DMS79 treated with DMSO at 0.1 percent for 48 hours (cell line): ENCODE measurements around the gene IGDCC3.

Experiments used
- DNase-seq: peaks from one replicate; lab custom pipeline; 2025; lab: John Stamatoyannopoulos, UW

The IGDCC3 gene

DNA sequence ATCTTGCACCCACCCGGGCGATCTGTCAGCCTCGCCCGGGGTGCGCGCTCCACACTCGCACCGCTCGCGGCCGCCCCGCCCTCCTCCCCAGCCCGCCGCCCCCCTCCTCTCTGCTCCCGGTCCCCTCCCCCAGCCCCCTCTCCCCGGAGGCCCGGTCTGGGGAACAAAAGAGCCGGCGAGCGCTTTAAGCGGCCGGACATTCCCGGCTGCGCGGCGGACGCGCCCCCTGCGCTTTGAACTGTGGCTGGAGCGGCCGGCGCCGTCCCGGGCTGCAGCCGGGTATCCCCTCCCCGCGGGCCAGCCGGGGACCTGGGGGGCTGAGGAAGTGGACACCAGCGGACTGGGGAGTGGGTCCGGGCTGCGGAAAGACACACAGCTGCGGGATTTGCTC is at the start of gene IGDCC3:
IGDCC3 (minus strand) TSS at position 27 of the 391 bp plus-strand sequence. CDS start 214 bp downstream, outside the sequence.
- DNase-seq = no peak

DNA sequence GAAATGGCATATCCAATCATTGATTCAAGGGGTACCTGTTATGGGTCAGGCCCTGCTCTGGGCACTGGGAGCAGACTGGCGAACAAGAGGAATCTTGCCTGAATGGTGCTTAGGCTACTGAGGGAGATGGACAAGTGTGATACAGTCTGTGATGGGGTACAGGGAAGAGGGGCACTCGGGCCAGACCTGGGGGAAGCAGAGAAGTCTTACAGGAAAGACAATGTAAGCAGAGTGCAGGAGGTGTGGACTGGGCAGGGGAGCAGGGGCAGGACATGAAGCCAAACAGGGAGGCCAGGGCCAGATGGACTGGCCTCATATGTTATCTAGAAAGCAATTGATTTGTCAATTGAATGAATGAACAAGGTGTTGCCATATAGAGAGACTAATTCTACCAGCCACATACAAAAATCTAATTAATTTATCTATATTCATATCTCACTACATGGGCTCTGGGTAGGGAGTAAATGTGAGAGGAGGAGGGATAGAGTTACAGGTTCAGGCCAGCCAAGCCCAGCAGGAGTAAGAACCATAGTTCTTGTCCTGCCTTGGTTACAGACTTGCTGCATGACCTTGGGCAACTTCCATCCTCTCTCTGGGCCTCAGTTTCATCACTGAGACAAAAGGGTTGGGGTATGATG is 48.5 kb upstream of the IGDCC3 start:
- no peak for DNase-seq

DNA sequence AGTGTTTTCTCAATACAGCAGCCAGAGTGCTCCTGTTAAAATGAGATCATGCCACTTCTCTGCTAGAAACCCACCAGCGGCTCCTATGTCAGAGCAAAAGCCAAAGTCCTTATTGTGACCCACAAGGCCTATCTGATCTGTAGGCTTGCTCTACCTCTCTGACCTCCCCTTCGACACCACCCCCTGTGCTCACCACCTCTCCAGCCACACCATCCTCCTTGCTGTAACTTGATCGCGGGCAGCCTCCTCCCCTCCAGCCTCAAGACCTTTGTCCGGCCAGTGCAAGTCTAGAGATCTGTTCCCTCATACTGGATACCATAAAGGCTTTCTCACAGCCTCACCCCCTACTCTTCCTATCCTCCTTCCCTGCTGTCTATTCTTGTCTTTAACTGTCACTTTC is 46.9 kb upstream of the IGDCC3 start:
- no peak for DNase-seq

DNA sequence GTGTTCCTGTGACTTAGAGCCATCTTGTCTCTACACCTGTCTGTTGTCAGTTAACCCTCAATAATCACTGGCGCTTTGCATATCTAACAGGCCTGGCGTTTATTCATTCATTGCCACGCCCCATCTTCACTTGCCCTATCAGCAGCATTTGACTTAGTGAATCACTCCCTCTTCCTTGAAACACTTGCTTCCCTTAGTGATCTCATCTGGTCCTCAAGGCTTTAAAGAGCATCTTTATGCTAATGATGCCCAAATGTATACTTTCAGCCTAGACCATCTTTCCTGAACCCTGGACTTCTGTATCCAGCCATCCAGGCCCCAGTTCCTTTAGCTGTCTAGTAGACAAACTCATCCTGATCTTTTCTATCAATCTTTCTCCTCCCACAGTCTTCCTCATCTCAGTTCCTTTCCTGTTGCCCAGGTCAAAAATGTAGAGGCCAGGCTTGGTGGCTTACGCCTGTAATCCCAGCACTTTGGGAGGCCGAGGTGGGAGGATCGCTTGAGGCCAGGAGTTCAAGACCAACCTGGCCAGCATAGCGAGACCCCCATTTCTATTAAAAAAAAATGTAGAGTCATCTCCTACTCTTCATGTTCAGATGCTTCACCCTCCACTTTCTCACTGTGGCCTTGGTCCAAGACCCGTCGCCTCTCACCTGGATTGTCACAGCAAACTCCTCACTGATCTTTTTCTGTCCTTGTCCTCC is 46.3 kb upstream of the IGDCC3 start:
- DNase-seq = no peak

DNA sequence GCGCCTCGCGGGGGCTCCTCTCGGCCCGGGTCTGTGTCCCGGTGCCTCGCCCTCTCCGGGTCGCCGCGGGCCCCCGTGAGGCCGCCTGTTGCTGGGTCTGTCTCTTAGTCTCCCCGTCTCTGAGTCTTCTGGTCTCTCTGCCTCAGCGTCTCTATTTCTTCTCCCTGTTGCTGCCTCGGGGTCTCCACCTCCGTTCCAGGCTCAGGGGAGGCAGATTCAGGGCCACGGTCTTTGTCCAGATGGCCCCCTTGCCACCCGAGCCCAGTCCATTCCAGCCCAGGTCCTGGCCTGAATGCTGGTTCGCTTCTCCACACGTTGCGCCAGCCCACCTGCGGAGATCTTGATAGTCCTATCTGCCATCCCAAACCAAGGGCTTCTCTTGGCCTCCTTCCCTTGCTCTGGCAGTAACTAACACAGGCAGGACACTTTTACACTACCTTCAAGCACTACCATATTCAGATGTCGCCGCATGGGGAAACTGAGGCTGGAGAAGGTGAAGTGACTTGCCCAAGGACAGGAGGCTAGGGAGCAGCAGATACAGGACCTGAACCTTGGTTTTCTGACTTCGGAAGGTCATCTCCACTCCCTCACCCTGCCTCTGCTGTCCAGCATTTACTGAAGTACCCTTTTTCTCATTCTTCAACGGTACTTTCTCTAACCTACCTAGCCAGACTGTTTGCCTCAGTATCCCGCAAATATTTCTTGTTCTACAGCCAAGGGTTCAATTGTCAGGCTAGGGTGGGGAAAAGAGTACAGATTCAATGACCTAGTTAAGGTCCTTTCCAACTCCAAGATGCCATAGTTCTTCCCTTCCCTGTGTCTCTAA is 45.6 kb upstream of the IGDCC3 start:
- no peak for DNase-seq

DNA sequence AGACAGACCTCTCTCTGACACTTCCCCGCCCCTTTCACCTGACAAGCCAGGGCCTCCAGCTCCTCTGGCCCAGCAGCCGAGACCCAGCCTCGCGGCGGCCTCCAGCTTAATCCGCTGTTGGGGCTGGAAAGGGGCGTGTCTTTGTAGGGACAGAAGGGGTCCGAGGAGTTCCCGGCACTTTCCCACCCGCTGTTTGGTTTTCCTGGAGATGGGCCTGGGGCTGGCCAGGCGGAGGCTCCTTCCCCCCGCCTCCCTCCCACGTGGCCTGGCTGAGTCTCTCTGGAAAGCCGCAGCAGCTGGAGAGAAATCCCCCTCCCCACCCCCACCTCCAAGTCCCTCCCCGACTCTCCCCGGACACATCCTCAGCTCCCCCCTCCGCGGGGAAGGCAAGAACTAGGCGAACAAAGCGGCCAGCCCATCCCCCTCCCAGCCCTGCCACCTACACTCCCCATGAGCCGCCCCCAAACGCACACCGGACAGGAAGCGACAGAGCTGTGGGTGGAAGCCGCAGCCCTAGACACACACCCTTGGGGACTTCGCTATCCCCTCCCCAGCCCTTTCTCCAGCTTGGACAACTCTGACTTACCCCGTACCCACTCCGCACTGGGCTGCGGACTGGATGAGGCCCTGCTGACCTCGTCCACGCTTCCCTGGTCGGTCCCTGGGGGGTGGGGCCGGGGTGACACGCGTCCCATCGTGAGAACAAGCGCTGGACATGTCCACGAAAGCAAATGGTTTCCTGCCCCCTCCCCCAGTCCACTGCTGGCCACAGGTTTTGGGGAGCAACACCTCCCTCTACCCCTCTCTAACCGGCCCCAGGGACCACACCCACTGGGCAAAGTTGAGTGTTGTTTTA is 43.8 kb upstream of the IGDCC3 start:
- no peak for DNase-seq

DNA sequence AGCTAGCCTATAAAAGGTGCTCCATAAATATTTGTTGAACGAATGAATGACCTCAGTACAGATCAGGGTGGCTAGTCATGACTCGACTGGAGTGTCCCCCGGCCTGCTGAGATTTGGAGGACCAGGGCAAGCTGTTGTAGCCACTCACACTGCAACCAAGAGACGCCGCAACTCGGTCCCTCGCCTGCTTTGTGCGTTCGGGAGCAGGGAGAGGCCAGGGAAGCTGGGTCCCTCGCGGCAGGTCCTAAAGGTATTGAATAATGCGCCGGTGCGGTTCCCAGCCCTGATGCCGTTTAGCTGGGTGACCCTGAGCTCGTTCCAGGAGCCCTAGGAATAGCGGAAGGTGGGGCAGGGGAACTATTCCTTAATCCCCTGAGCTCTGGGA is 43.2 kb upstream of the IGDCC3 start:
- DNase-seq = no peak

DNA sequence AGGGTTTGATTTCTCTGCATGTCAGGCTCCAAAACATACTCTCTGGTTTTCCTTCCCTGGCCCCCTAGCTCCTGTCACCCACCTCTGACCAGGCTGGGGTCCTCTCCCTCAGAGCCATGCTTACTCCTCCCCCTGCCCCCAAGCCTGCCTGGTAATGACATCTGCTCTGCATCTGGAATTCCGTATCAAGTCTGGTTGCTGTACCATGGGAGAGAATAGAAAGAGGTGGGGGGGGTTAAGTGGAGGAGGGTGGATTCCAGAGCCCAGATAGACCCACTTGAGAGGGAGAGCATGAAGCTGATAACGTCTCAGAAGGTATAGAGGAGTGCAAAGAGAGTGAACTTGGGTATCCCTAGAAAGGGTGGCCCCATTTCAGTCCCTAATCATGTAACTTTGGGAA is 40.8 kb upstream of the IGDCC3 start:
- no peak for DNase-seq

DNA sequence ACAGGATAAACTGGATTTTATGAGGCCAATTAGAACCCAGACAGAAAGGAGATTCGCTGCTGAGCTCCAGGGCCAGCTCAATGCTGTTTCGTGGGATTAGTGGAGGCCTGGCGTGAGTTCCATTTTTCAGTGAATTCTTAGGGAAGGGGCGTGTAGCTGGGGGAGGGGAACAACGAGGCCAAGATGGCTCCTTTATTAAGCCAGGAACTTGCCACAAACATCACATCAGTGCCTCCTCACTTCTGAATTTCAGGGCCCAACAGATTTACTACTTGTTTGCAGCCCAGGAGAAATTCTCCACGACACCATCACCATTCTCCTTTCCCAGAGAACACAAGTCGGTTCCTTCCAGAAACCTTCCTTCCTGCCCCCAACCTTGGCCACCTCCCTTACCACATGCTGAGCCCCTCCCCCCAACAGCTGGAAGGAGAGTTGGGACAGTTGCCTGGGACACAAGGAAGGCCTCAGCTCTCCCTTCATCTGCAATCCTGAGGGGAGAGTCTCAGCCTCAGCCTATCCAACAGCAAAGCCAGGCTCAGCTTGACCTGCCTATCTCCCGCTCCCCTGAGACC is 39.1 kb upstream of the IGDCC3 start:
- no peak for DNase-seq

DNA sequence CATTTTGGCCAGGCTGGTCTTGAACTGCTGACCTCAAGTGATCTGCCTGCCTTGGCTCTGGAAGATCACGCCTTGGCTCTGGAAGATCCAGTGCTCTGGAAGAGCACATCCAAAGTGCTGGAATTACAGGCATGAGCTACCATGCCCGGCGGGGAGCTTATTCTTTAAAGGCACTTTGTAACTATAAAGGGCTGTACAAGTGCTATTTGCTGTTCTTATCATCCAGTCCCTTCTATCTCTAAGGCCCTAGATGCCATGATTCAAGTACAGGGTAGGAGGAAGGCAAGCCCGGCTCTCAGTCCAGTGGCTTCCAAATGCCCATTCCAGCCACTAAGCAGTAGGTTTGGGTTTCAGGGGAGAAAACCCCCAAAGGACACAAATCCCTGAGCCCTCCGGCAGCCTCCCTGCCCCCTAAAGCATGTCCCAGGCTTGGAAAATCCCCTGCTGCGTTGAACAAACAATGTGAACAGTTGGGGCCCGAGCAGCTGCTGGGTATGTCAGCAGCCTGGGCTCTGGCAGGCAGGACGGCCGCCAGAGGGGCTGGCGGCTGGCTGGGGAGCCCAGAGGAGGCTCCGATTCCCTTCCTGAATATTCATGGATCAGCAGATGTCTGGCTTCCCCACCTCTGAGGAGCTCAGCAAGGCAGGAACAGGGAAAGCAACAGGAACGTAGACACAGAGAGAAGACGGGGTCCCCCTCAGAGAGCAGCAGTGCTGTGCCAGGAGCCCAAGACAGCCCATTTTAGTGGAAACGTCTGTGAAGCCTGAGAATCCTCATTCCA is 37.2 kb upstream of the IGDCC3 start:
- DNase-seq = peak; percentile 51

DNA sequence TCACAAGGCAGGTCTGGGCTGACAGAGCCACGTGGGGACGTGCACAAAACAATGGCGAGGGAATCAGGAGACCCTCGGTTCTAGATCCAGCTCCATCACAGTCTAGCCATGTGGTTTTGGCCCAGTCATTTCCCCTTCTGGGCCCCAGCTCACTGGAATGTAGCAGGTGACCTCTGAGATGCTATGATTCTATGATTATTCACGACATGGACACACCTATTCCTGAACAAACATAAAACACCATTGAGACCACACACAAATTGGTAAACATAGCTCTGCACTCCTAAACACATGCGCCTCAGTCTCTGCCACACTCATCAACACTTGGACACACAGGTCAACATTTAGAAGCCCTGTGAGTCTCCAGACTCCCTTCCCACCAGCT is 36.0 kb upstream of the IGDCC3 start:
- no peak for DNase-seq

DNA sequence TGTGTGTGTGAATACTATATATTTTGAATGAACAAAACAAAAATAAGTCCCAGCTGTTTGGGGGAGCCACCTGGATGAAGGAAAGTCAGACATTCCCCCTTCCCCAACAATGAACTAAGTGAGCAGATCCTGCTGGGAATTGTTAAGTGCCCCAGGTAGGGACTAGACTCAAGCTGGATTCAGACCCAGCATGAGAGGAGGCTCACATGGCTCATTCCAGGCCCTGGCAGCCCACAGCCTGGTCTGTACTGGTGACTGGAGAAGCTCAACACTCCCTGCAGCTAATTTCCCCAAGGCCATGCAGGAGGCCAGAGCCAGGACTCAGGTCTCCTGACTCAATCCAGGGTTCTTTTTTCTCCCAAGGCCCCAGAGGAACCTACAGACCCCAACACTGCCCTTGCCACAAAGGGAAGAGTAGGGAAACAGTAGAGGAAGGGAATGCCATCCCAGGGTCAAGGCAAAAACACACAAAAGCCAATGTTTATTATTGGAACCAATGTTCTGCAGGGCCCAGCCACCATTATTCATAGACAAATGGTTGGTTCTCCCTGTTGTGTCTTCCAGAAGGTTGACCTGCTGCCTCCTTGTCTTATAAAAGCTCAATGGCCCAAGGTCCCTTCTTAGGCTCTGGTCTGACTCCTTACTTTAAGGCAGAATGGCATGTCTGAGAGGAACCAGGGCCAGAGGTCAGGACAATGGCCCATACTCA is 35.4 kb upstream of the IGDCC3 start:
- DNase-seq = no peak

DNA sequence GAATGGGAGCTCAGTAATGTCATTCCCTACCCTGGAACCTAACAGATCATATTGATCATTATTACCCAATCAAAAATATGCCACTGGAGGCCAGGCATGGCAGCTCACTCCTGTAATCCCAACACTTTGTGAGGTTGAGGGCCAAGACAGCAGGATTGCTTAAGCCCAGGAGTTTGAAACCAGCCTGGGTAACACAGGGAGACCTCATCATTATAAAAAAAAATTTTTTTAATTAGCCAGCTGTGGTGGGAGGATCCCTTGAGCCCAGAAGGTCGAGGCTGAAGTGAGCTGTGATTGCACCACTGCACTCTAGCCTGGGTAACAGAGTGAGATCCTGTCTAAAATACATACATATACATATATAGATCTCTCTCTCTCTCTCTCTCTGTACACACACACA is 34.8 kb upstream of the IGDCC3 start:
- no peak for DNase-seq

DNA sequence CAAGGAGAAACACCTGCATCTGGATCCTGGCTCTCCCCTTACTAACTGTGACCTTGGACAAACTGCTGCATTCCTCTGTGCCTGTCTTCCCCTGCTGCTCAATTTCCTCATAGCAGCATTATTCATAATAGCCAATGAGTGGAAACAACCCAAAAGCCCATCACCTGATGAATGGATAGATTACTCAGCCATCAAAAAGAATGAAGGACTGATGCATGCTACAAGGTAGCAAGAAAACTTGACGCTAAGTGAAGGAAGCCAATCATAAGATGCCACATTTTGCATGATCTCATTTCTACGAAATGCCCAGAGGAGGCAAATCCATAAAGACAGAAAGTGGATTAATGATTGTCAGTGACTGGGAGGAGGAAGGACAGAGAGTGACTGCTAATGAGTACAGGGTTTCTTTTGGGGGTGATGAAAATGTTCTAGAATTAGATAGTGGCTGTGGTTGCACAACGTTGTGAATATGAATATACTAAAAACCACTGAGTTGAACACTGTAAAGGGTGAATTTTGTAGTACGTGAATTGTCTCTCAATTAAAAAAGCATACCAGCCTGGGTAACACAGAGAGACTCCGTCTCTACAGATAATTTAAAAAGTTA is 33.8 kb upstream of the IGDCC3 start:
- no peak for DNase-seq

DNA sequence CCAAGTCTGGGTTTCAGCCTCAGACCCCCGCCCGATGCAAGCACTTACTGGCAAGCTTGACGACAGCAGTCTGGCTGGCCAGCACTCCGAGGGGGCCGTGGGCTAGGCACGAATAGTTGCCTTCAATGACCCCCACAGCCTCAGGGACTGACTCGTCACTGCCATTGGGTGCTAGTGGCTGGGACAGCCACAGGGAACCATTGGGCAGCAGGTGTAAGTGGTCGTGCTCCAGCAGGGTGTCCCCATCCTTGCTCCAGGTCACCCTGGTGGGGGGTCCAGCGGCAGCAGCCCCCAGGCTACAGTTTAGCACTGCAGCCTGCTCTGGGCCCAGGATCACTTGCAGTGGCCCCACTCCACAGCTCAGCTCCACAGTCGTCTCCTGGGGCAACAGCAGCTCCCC is 33.2 kb upstream of the IGDCC3 start:
- DNase-seq = no peak

DNA sequence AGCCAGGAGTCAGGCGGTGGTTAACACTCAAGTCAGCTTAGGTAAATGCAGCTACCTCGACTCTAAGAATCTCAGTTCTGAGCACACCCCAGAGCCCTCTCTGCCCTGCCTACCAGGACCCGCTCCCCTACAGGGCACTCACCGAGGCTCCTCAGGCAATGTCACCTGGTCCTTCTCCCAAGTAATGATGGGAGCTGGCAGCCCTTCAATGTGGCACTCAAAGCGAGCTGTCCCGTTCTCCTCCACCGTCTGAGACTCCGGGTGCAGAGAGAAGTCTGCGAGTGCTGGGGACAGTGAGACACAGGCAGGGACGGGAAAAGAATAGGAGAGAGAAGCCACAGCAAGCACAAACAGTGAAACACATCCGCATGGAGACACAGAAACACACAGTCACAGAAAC is 32.2 kb upstream of the IGDCC3 start:
- DNase-seq = no peak

DNA sequence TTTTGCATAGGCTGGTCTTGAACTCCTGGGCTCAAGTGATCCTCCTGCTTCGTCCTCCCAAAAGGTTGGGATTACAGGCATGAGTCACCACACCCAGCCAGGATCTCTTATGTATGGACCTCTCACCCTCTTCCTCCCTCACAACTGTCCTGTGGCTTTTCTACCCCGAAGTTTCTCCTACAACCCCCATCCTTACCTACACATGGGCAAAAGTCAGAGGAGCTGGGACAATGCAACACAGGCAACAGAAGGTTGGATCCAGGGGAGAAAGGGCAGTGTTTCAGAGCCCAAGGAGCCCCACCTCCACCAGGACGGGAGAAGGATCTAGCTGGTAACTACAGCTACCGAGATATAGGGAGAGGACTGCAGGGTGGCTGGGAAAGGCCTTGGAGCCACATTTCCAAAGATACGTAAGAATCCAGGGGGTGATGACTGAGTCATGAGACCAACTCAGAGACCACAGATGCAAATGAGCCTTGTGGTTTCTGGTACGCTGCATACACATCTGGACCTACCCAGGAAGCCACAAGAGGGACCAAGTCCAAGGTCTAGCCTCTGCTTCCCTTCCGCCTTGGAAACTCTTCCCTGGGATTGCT is 31.3 kb upstream of the IGDCC3 start:
- no peak for DNase-seq

DNA sequence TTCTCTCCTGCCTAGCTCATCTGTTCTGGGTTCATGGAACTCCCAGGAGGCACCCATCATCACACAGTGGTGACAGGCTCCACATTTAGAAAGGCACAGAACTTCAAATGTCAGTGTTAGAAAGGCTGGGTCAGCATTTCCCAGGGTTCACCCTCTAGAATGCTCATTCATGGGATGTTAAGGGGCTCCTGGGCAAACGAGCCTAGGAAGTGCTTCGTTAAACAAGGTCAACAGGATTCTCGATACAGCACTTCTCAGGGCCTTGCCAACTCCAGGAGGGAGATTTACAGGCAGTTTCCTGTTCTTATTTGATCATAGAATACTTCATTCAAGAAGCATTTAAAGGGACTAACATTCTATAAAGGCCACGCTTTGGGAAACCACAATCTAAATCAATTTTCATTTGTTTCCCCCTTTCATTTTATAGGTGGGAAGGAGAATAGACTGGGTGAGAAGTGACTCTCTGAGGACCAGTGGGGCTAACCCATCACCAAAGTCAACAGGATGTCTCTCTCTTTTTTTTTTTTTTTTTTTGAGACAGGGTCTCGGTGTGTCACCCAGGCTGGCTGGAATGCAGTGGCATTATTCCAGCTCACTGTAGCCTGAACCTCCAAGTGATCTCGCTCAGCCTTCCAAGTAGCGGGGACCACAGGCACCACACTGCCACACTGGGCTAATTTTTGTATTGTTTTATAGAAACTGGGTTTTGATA is 30.7 kb upstream of the IGDCC3 start:
- peak; percentile 23 for DNase-seq

DNA sequence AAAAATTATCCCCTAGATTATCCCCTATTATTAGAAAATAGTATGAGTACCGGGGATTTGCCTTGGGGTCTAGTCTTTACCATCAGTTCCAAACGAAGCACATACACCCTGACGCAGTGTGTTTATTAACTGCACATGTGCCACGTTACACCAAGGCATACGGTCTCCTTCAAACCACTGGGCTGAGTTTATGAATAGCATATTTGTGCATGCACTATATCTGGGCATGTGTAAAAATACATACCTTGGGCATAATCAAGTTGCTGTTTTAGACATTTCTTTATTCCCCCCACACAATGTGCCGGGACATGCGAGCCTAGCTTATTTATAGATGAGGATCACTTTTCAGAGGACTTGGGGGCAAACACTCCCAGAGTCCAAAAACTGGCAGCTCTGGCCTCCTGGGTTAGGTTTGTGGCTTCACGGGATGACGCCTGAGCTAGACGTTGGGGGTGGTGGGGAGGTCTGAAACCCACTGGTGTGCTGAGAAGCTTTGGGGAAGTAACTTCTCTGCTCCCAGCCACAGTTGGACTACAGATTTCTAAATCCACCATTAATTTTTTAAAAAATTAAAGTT is 28.7 kb upstream of the IGDCC3 start:
- DNase-seq = no peak
